ENCODE results near the gene MAPK13. TPM values are rescaled to one million over a fixed set of nuclear protein-coding genes. Genes with fewer than 3 reads are reported as not detected.

Gene MAPK13
- total RNA-seq, 4 donors from 2014 or later: 62.2 to 136 (median 104) TPM

DNA sequence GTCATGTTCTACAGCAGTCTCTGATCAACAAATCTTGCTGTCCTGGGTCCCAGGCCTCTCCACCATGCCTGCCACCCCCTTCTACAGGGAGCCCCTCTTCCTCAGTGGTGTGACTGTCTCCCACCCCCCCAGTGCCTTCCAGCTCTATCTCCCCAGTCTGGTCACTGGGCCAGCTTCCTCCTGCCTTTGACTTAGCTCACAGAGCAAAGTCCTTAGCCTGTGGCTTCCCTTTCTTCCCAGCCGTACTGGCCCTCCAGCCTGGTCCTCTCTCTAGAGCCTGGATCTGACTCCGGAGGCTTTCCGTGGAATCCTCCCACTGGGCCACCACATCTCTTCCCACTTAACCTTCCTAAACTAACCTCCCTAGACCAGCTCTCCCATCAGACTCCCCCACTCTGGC lies 17.0 kb downstream of the MAPK13 start:
- intact Hi-C loops (cut with DNase I): no loop called here
- H3K4me3 ChIP-seq: no peak overlapping the region
- H3K27ac ChIP-seq: no peak overlapping the region
- TF ChIP-seq POLR2A (IDR thresholded peaks at IDR 0.05): no peak
- TF ChIP-seq, protein P1, sequence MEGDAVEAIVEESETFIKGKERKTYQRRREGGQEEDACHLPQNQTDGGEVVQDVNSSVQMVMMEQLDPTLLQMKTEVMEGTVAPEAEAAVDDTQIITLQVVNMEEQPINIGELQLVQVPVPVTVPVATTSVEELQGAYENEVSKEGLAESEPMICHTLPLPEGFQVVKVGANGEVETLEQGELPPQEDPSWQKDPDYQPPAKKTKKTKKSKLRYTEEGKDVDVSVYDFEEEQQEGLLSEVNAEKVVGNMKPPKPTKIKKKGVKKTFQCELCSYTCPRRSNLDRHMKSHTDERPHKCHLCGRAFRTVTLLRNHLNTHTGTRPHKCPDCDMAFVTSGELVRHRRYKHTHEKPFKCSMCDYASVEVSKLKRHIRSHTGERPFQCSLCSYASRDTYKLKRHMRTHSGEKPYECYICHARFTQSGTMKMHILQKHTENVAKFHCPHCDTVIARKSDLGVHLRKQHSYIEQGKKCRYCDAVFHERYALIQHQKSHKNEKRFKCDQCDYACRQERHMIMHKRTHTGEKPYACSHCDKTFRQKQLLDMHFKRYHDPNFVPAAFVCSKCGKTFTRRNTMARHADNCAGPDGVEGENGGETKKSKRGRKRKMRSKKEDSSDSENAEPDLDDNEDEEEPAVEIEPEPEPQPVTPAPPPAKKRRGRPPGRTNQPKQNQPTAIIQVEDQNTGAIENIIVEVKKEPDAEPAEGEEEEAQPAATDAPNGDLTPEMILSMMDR (IDR thresholded peaks at IDR 0.05): no peak
- H3K27me3 ChIP-seq: no peaks in the 10 kb centered on the region
- H3K4me1 ChIP-seq: peaks cover 10 to 35% (median 12%) of the 10 kb centered on the region in 3 donors
- H3K36me3 ChIP-seq: peaks cover 0 to under 1% (median 0%) of the 10 kb centered on the region in 3 donors
- no peak for DNase-seq
- H3K9me3 ChIP-seq: no peaks in the 10 kb centered on the region
- WGBS, 2 donors: 89 to 94% methylated on average over 3 of the region's 3 CpGs

DNA sequence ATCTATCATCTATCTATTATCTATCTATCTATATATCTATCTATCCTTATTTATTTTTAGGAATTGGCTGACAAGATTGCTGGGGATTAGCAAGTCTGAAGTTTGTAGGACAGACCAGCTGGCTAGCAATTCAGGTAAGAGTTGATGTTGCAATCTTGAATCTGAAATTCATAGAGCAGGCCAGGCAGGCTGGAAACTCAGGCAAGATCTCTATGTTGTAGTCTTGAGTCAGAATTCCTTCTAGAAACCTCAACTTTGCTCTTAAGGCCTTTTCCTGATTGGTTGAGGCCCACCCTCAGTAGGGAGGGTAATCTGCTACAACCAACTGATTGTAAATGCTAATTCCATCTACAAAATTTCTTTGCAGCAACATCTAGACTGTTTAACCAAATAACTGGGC lies 19.2 kb downstream of the MAPK13 start:
- TF ChIP-seq, protein P1 (IDR thresholded peaks at IDR 0.05): no peak
- TF ChIP-seq POLR2A (IDR thresholded peaks at IDR 0.05): no peak
- no peaks in the 10 kb centered on the region for H3K36me3 ChIP-seq
- DNase-seq: no peak
- no peaks in the 10 kb centered on the region for H3K9me3 ChIP-seq
- peak overlapping the region in 3 of 4 donors; percentile 35 to 57 (median 36) for H3K27ac ChIP-seq
- no peaks in the 10 kb centered on the region for H3K27me3 ChIP-seq
- intact Hi-C loops (cut with DNase I): no loop called here
- no peak overlapping the region for H3K4me3 ChIP-seq
- peaks cover 10 to 42% (median 15%) of the 10 kb centered on the region in 3 donors for H3K4me1 ChIP-seq

GRCh38 chr6:36150283-36150682 lies 20.0 kb downstream of the MAPK13 start:
- Histone ChIP-seq H3K27ac (peak overlapping the region in 2 of 4 donors; percentile 48 to 57), H3K4me1 (peaks cover 10 to 49% (median 15%) of the 10 kb centered on the region in 3 donors), H3K4me3 (no peak overlapping the region), H3K9me3 (no peaks in the 10 kb centered on the region), H3K27me3 (no peaks in the 10 kb centered on the region), H3K36me3 (no peaks in the 10 kb centered on the region)
- TF ChIP-seq, protein P1 (IDR thresholded peaks at IDR 0.05): no peak
- no peak for TF ChIP-seq POLR2A (IDR thresholded peaks at IDR 0.05)
- intact Hi-C loops (cut with DNase I): no loop called here
- no peak for DNase-seq
- WGBS, 2 donors: 47 to 59% methylated on average over 3 of the region's 3 CpGs

DNA sequence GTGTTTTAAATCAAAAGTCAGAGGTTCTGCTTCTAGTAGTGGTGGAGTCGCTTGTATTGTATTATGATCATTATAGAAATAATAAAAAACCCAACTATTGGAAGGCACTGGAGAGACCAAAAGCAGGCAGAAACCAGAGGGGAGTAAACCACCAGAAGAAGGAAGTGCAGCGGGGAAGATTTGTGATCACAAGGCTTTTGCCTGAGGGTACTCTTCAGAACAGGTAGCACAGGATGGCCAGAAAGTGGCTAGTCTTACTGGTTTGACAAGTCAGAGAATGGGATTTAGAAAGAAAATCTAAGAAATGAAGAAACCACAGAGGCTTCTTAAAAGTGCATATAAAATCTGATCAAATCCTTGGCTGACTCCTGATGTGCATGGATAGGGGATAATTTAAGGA lies 24.0 kb downstream of the MAPK13 start:
- Histone ChIP-seq H3K9me3 (no peaks in the 10 kb centered on the region), H3K27me3 (no peaks in the 10 kb centered on the region), H3K27ac (peak overlapping the region in 3 of 4 donors; percentile 28 to 79 (median 73)), H3K36me3 (no peaks in the 10 kb centered on the region), H3K4me3 (no peak overlapping the region), H3K4me1 (peaks cover 10 to 47% (median 15%) of the 10 kb centered on the region in 3 donors)
- intact Hi-C loops (cut with DNase I): no loop called here
- DNase-seq: no peak
- TF ChIP-seq, protein P1 (IDR thresholded peaks at IDR 0.05): no peak
- TF ChIP-seq POLR2A (IDR thresholded peaks at IDR 0.05): no peak
- 36 to 49% methylated on average over 2 of the region's 2 CpGs for WGBS, 2 donors

- DNase-seq: no peak
- TF ChIP-seq, protein P1 (IDR thresholded peaks at IDR 0.05): no peak
- TF ChIP-seq POLR2A (IDR thresholded peaks at IDR 0.05): no peak
- no peaks in the 10 kb centered on the region for H3K9me3 ChIP-seq
- H3K4me1 ChIP-seq: peaks cover 0 to 33% (median 8%) of the 10 kb centered on the region in 3 donors
- H3K27me3 ChIP-seq: no peaks in the 10 kb centered on the region
- intact Hi-C loops (cut with DNase I): no loop called here
- no peak overlapping the region for H3K27ac ChIP-seq
- 86 to 93% methylated on average over 2 of the region's 2 CpGs for WGBS, 2 donors
- no peak overlapping the region for H3K4me3 ChIP-seq
- no peaks in the 10 kb centered on the region for H3K36me3 ChIP-seq
These were observed 25.3 kb downstream of the MAPK13 start for GRCh38 chr6:36155662-36156061.

Data from esophagus squamous epithelium (tissue), 5 donors.